ENCODE measurements around the gene MYO7B.

DNA sequence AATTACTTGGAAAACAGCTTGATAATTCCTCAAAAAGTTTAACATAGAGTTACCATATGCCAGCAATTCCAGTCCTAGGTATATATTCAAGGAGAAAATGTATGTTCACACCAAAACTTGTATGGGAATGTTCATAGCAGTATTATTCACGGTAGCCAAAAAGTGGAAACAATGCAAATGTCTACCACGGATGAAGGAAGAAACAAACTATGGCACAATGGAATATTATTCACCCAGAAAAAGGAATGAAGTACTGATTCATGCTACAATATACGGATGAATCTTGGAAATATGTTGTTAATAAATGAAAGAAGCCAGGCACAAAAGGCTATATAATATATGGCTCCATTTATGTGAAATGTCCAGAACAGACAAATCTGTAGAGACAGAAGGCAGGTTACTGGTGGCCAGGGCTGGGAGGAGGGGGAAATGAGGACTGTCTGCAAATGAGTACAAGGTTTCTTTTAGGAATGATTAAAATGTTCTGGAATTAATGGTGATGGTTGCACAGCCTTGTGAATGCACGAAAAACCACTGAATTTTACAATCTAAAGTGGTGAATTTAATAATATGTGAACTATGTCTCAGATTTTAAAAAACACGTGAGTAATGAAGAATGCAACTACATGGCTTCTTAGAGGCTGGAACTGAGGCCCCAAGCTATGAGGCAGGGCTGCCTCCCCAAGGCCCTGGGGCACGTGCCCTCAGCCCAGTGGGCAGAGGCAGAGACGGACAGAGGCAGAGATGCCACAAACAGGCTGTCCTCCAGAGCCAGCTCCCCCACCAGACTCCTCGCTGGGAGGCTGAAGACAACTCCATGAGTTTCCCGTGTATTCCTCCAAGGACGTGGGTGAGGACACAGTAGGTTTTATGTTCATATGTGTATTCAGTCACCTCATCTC, 134.8 kb downstream of the MYO7B start:
- TF ChIP-seq, protein P1, sequence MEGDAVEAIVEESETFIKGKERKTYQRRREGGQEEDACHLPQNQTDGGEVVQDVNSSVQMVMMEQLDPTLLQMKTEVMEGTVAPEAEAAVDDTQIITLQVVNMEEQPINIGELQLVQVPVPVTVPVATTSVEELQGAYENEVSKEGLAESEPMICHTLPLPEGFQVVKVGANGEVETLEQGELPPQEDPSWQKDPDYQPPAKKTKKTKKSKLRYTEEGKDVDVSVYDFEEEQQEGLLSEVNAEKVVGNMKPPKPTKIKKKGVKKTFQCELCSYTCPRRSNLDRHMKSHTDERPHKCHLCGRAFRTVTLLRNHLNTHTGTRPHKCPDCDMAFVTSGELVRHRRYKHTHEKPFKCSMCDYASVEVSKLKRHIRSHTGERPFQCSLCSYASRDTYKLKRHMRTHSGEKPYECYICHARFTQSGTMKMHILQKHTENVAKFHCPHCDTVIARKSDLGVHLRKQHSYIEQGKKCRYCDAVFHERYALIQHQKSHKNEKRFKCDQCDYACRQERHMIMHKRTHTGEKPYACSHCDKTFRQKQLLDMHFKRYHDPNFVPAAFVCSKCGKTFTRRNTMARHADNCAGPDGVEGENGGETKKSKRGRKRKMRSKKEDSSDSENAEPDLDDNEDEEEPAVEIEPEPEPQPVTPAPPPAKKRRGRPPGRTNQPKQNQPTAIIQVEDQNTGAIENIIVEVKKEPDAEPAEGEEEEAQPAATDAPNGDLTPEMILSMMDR (IDR thresholded peaks at IDR 0.05) = no peak
- TF ChIP-seq POLR2AphosphoS5 (IDR thresholded peaks at IDR 0.05) (no peak), POLR2A (IDR thresholded peaks at IDR 0.05) (no peak)

Measured in breast epithelium (tissue), 3 donors.